Stromal cell of bone marrow (primary cell): ENCODE results near the gene PPP6R3.

ENCODE experiments used
- DNase-seq: peaks from one replicate; pipeline ENCODE4 v3.0.0-alpha.2; 2012; ENCODE audit warnings: low read depth

PPP6R3 gene

GRCh38 chr11:68651985-68652682, 191.6 kb downstream of the PPP6R3 start:
- no peak for DNase-seq

GRCh38 chr11:68652683-68653156, 192.2 kb downstream of the PPP6R3 start:
- no peak for DNase-seq

GRCh38 chr11:68653486-68654430, 193.2 kb downstream of the PPP6R3 start:
- no peak for DNase-seq

GRCh38 chr11:68654978-68655377, 194.4 kb downstream of the PPP6R3 start:
- DNase-seq = no peak

- DNase-seq = no peak
Observed at GRCh38 chr11:68655406-68655805, 194.9 kb downstream of the PPP6R3 start.

- DNase-seq = no peak
Observed at GRCh38 chr11:68655806-68656205, 195.3 kb downstream of the PPP6R3 start.

GRCh38 chr11:68657021-68657780, 196.6 kb downstream of the PPP6R3 start:
- DNase-seq = no peak

- no peak for DNase-seq
Observed at GRCh38 chr11:68658097-68658496, 197.5 kb downstream of the PPP6R3 start.

GRCh38 chr11:68658661-68659060, 198.1 kb downstream of the PPP6R3 start:
- peak; percentile 23 for DNase-seq

- peak; percentile 98 for DNase-seq
Observed at GRCh38 chr11:68659158-68659921, 198.8 kb downstream of the PPP6R3 start.

- no peak for DNase-seq
Observed at GRCh38 chr11:68660066-68660810, 199.7 kb downstream of the PPP6R3 start.

GRCh38 chr11:68661014-68661413, 200.5 kb downstream of the PPP6R3 start:
- DNase-seq = no peak

- DNase-seq = no peak
Observed at GRCh38 chr11:68661697-68662603, 201.4 kb downstream of the PPP6R3 start.

- DNase-seq = no peak
Observed at GRCh38 chr11:68663482-68664010, 203.0 kb downstream of the PPP6R3 start.

- no peak for DNase-seq
Observed at GRCh38 chr11:68664141-68664540, 203.6 kb downstream of the PPP6R3 start.

GRCh38 chr11:68664906-68665305, 204.4 kb downstream of the PPP6R3 start:
- no peak for DNase-seq
